Astrocyte (in vitro differentiated cells and primary cell): ENCODE measurements around the gene ISL1.

Source experiments
- EZH2 ChIP-seq: IDR thresholded peaks from 2 replicates; pipeline ENCODE4 v1.6.1; 2012; ENCODE audit warnings: mild to moderate bottlenecking, low read length, inconsistent platforms; ENCODE audit not compliant: insufficient read depth
- TF ChIP-seq, protein P1 (sequence below): IDR thresholded peaks from 2 replicates; pipeline ENCODE4 v1.5.1; 2011; ENCODE audit warnings: low read depth, mild to moderate bottlenecking, inconsistent platforms, low read length, moderate library complexity; ENCODE audit not compliant: insufficient read depth

DNA sequence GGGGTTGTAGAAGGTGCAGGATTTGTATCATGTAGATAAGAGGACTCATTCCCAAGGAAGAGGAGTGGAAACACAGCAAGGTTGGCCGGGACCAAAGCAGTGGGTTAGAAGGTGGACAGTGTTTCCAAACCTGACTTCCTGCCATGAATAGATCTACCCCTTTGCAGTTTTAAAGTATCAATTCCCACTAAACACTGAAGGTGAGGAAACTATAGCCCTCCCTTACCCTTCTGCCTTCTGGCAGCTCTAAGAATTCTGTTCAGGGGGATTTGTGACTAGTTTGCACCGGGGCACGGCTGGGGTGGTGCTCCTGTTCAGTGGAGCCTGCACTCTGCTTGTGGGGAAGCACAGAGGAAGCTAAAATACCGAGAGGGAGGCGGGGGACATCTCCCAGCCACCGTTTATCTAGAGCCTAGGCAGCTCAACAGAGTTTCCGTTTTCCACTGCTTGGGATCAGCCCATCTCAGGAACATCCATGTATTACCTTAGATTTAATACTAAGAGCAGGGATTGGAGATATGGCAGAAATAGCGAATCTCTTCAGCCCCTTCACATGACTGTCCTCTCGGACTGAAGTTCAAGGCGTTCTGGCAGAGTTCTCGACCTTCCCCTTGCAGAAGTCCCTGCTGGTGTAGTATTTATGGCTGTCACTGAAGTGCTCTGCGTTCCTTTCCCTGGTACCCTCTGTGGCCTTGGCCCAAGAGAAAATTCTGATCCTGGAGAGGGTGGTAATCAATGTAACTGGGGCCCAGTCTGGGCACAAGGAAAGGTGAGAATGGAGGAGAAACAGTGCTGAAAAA is 5.4 kb downstream of the ISL1 start:
- no peak for TF ChIP-seq EZH2
- TF ChIP-seq, protein P1, sequence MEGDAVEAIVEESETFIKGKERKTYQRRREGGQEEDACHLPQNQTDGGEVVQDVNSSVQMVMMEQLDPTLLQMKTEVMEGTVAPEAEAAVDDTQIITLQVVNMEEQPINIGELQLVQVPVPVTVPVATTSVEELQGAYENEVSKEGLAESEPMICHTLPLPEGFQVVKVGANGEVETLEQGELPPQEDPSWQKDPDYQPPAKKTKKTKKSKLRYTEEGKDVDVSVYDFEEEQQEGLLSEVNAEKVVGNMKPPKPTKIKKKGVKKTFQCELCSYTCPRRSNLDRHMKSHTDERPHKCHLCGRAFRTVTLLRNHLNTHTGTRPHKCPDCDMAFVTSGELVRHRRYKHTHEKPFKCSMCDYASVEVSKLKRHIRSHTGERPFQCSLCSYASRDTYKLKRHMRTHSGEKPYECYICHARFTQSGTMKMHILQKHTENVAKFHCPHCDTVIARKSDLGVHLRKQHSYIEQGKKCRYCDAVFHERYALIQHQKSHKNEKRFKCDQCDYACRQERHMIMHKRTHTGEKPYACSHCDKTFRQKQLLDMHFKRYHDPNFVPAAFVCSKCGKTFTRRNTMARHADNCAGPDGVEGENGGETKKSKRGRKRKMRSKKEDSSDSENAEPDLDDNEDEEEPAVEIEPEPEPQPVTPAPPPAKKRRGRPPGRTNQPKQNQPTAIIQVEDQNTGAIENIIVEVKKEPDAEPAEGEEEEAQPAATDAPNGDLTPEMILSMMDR, result no peak
